ENCODE data around the gene FBXO31. TPM values are rescaled to one million over a fixed set of nuclear protein-coding genes. Genes with fewer than 3 reads are reported as not detected.

FBXO31 gene
- total and polyA plus RNA-seq, 2 of the 13 experiments (the other 11 are each of a cell fraction or from before 2014, with no cell fraction given): 92.4 to 101 TPM

GRCh38 chr16:87316923-87317749 is 66.4 kb downstream of the FBXO31 start, which contains the start of gene C16orf95 (continued):
- TF ChIP-seq, protein P1, sequence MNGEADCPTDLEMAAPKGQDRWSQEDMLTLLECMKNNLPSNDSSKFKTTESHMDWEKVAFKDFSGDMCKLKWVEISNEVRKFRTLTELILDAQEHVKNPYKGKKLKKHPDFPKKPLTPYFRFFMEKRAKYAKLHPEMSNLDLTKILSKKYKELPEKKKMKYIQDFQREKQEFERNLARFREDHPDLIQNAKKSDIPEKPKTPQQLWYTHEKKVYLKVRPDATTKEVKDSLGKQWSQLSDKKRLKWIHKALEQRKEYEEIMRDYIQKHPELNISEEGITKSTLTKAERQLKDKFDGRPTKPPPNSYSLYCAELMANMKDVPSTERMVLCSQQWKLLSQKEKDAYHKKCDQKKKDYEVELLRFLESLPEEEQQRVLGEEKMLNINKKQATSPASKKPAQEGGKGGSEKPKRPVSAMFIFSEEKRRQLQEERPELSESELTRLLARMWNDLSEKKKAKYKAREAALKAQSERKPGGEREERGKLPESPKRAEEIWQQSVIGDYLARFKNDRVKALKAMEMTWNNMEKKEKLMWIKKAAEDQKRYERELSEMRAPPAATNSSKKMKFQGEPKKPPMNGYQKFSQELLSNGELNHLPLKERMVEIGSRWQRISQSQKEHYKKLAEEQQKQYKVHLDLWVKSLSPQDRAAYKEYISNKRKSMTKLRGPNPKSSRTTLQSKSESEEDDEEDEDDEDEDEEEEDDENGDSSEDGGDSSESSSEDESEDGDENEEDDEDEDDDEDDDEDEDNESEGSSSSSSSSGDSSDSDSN (CRISPR knock-in tag; IDR thresholded peaks at IDR 0.05): peak; percentile 91
- no peak for TF ChIP-seq SOX6 (IDR thresholded peaks at IDR 0.05)
- TF ChIP-seq SOX6 (CRISPR knock-in tag; IDR thresholded peaks at IDR 0.05): peak; percentile 76
- peak; percentile 15; the same call in 1 of the 2 replicates for TF ChIP-seq ZNF790 (CRISPR knock-in tag; IDR thresholded peaks at IDR 0.05; ENCODE audit: borderline replicate concordance)
- TF ChIP-seq ZNF598 (CRISPR knock-in tag; IDR thresholded peaks at IDR 0.05; ENCODE audit: borderline replicate concordance): peak; percentile 87
- peak; percentile 83 for TF ChIP-seq ZNF772 (CRISPR knock-in tag; IDR thresholded peaks at IDR 0.05)
- no peak; the same call in 1 of the 2 replicates for TF ChIP-seq ZNF317 (CRISPR knock-in tag; IDR thresholded peaks at IDR 0.05)
- no peak for TF ChIP-seq SCMH1 (CRISPR knock-in tag; IDR thresholded peaks at IDR 0.05; ENCODE audit: borderline replicate concordance)
- TF ChIP-seq ZNF850 (CRISPR knock-in tag; conservative IDR thresholded peaks at IDR 0.05): peak; percentile 92; the same call in 1 of the 2 replicates
- TF ChIP-seq, protein P2, sequence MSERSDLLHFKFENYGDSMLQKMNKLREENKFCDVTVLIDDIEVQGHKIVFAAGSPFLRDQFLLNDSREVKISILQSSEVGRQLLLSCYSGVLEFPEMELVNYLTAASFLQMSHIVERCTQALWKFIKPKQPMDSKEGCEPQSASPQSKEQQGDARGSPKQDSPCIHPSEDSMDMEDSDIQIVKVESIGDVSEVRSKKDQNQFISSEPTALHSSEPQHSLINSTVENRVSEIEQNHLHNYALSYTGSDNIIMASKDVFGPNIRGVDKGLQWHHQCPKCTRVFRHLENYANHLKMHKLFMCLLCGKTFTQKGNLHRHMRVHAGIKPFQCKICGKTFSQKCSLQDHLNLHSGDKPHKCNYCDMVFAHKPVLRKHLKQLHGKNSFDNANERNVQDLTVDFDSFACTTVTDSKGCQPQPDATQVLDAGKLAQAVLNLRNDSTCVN (CRISPR knock-in tag; IDR thresholded peaks at IDR 0.05; ENCODE audit: borderline replicate concordance): peak; percentile 63; the same call in 1 of the 2 replicates
- peak; percentile 89; the same call in 1 of the 2 replicates for TF ChIP-seq CBFB (CRISPR knock-in tag; IDR thresholded peaks at IDR 0.05)
- TF ChIP-seq, protein P3, sequence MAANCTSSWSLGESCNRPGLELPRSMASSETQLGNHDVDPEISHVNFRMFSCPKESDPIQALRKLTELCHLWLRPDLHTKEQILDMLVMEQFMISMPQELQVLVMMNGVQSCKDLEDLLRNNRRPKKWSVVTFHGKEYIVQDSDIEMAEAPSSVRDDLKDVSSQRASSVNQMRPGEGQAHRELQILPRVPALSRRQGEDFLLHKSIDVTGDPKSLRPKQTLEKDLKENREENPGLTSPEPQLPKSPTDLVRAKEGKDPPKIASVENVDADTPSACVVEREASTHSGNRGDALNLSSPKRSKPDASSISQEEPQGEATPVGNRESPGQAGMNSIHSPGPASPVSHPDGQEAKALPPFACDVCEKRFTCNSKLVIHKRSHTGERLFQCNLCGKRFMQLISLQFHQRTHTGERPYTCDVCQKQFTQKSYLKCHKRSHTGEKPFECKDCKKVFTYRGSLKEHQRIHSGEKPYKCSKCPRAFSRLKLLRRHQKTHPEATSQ (CRISPR knock-in tag; IDR thresholded peaks at IDR 0.05; ENCODE audit: borderline replicate concordance): no peak; the same call in 1 of the 2 replicates
- TF ChIP-seq ZNF224 (CRISPR knock-in tag; IDR thresholded peaks at IDR 0.05): peak; percentile 78; the same call in 1 of the 2 replicates
- TF ChIP-seq RXRA (CRISPR knock-in tag; IDR thresholded peaks at IDR 0.05): peak; percentile 94
- TF ChIP-seq REPIN1 (CRISPR knock-in tag; IDR thresholded peaks at IDR 0.05; ENCODE audit: borderline replicate concordance, low read depth): peak; percentile 89; the same call in 1 of the 2 replicates
- TF ChIP-seq E2F2 (CRISPR knock-in tag; IDR thresholded peaks at IDR 0.05; ENCODE audit: borderline replicate concordance): peak; percentile 88; the same call in 1 of the 2 replicates
- TF ChIP-seq SIX1 (CRISPR knock-in tag; IDR thresholded peaks at IDR 0.05; ENCODE audit: borderline replicate concordance): peak; percentile 4; the same call in 1 of the 2 replicates
- peak; percentile 96 for TF ChIP-seq ZNF280B (CRISPR knock-in tag; IDR thresholded peaks at IDR 0.05; ENCODE audit: borderline replicate concordance)
- no peak for TF ChIP-seq SALL2 (CRISPR knock-in tag; IDR thresholded peaks at IDR 0.05)
- TF ChIP-seq ZNF614 (CRISPR knock-in tag; IDR thresholded peaks at IDR 0.05; ENCODE audit: borderline replicate concordance): no peak; the same call in 1 of the 2 replicates

Data from HepG2 (cell line).